ENCODE measurements around the gene MYLK. TPM values are rescaled to one million over a fixed set of nuclear protein-coding genes. Genes with fewer than 3 reads are reported as not detected.

MYLK gene
- total and polyA plus RNA-seq, 10 of the 15 experiments (the other 5 are each of a cell fraction or from before 2014, with no cell fraction given): 0.04 to 1.6 (median 0.42) TPM; not detected in 1

GRCh38 chr3:123789160-123789559 lies 95.0 kb downstream of the MYLK start:
- H3K9me3 ChIP-seq (replicated peaks; ENCODE audit: control insufficient read depth, insufficient read depth, low read length): no peaks in the 10 kb centered on the region
- no peak overlapping the region for H2AFZ ChIP-seq (ENCODE audit: control insufficient read depth, low read depth, low read length)
- no peaks in the 10 kb centered on the region for H3K4me1 ChIP-seq (ENCODE audit: control insufficient read depth, insufficient read depth, low read length)
- SMC1A ChIA-PET (ENCODE audit: uncharacterized antibody, unreplicated experiment): no interaction called here
- H3K4me2 ChIP-seq (ENCODE audit: control insufficient read depth, insufficient read depth): no peak overlapping the region
- no peaks in the 10 kb centered on the region for H3K36me3 ChIP-seq (ENCODE audit: control insufficient read depth in 2 of 2, insufficient read depth in 2 of 2, low read length in 1 of 2)
- no TSS peak for BruUV-seq (replicated peaks)
- in situ Hi-C loops (cut with MboI): no loop called here
- H3K27me3 ChIP-seq (replicated peaks in 1 of 2; ENCODE audit: control insufficient read depth in 2 of 2, insufficient read depth in 2 of 2, low read length in 1 of 2): 0 out of 4 replicates have a peak, but pooled peaks cover 0 to 2% of the 10 kb centered on the region in 2 experiments
- FAIRE-seq: no peak
- TF ChIP-seq SMARCA5 (IDR thresholded peaks at IDR 0.05) (no peak), FOS (IDR thresholded peaks at IDR 0.05; ENCODE audit: borderline replicate concordance, extremely low read depth, insufficient read length) (no peak), YY1 (IDR thresholded peaks at IDR 0.05; ENCODE audit: low read depth, low read length) (no peak), ATF7 (IDR thresholded peaks at IDR 0.05; ENCODE audit: low read depth) (no peak), ZNF384 (IDR thresholded peaks at IDR 0.05; ENCODE audit: borderline replicate concordance, low read depth, low read length) (no peak), YBX1 (IDR thresholded peaks at IDR 0.05) (no peak), BCLAF1 (IDR thresholded peaks at IDR 0.05) (no peak), NBN (IDR thresholded peaks at IDR 0.05) (no peak)
- RAD21 ChIA-PET (ENCODE audit: unreplicated experiment): no interaction called here
- WGBS (ENCODE audit: insufficient coverage, insufficient replicate concordance, low lambda C conversion rate, missing lambda C conversion rate): 72% methylated on average over 9 of the region's 9 CpGs
- intact Hi-C loops (cut with micrococcal nuclease; ENCODE audit: unreplicated experiment): no loop called here
- H3K27ac ChIP-seq (ENCODE audit: control insufficient read depth, insufficient read depth): no peak overlapping the region
- no peak for DNase-seq (ENCODE audit: low read depth, low spot score)
- no peak overlapping the region for H3K9ac ChIP-seq (ENCODE audit: control insufficient read depth, insufficient read depth, low read length)
- no peaks in the 10 kb centered on the region for H3K79me2 ChIP-seq (ENCODE audit: control insufficient read depth, insufficient read depth, low read length)
- ATAC-seq: no peak
- POLR2A ChIA-PET: no interaction called here
- no peak overlapping the region for H3K4me3 ChIP-seq
- CTCF ChIA-PET: no interaction called here
- H4K20me1 ChIP-seq (ENCODE audit: control insufficient read depth, insufficient read depth): no peaks in the 10 kb centered on the region
